HepG2 (cell line): ENCODE measurements around the gene PNMA3. TPM values are rescaled to one million over a fixed set of nuclear protein-coding genes. Genes with fewer than 3 reads are reported as not detected.

ENCODE experiments used
- DPF2 ChIP-seq: sonication (generic); formaldehyde crosslinking; IDR thresholded peaks from 2 replicates; pipeline ENCODE4 v1.4.0; 2020; ENCODE audit warnings: mild to moderate bottlenecking, low read depth, missing genetic modification reagents, borderline replicate concordance
- EEA1 ChIP-seq: sonication (generic); formaldehyde crosslinking; IDR thresholded peaks from 2 replicates; pipeline ENCODE4 v1.5.1; 2020; ENCODE audit warnings: mild to moderate bottlenecking, missing genetic modification reagents, borderline replicate concordance
- FIP1L1 ChIP-seq: fragments of 200-400 bp; formaldehyde crosslinking; IDR thresholded peaks from 2 replicates; pipeline ENCODE4 v1.6.1; 2018; ENCODE audit warnings: low read depth, mild to moderate bottlenecking, low read length, moderate library complexity, borderline replicate concordance; ENCODE audit not compliant: insufficient read depth
- KDM6A ChIP-seq: IDR thresholded peaks from 2 replicates; pipeline ENCODE4 v1.6.1; 2016; ENCODE audit warnings: low read depth
- KMT2A ChIP-seq: sonication (generic); formaldehyde crosslinking; IDR thresholded peaks from 2 replicates; pipeline ENCODE4 v1.4.0; 2020; ENCODE audit warnings: missing genetic modification reagents
- NFE2L2 ChIP-seq: fragments of 150-350 bp; IDR thresholded peaks from 2 replicates; pipeline ENCODE4 v1.6.1; 2014; ENCODE audit warnings: low read length
- RFX3 ChIP-seq: IDR thresholded peaks from 2 replicates; pipeline ENCODE4 v1.6.1; 2016; ENCODE audit warnings: missing biosample characterization, missing genetic modification reagents
- YEATS4 ChIP-seq: sonication (generic); formaldehyde crosslinking; IDR thresholded peaks from 2 replicates; pipeline ENCODE4 v1.4.0; 2020; ENCODE audit warnings: missing genetic modification reagents, borderline replicate concordance
- ZFP36L2 ChIP-seq: sonication (generic); formaldehyde crosslinking; IDR thresholded peaks from 2 replicates; pipeline ENCODE4 v1.4.0; 2020; ENCODE audit warnings: missing genetic modification reagents
- ZFP90 ChIP-seq: sonication (generic); formaldehyde crosslinking; IDR thresholded peaks from 2 replicates; pipeline ENCODE4 v1.8.0; 2022; ENCODE audit warnings: missing genetic modification reagents, mild to moderate bottlenecking, inconsistent platforms, borderline replicate concordance
- ZFX ChIP-seq: sonication (generic); formaldehyde crosslinking; IDR thresholded peaks from 2 replicates; pipeline ENCODE4 v1.4.0; 2020; ENCODE audit warnings: mild to moderate bottlenecking, low read depth, missing genetic modification reagents, moderate library complexity
- ZNF12 ChIP-seq: sonication (generic); formaldehyde crosslinking; IDR thresholded peaks from 2 replicates; pipeline ENCODE4 v1.5.0; 2020; ENCODE audit warnings: missing genetic modification reagents
- ZNF468 ChIP-seq: sonication (generic); formaldehyde crosslinking; IDR thresholded peaks from 2 replicates; pipeline ENCODE4 v1.8.0; 2022; ENCODE audit warnings: mild to moderate bottlenecking, moderate library complexity, missing genetic modification reagents
- ZNF564 ChIP-seq: sonication (generic); formaldehyde crosslinking; IDR thresholded peaks from 2 replicates; pipeline ENCODE4 v1.8.1; 2023; ENCODE audit warnings: mild to moderate bottlenecking, missing genetic modification reagents
- ZNF567 ChIP-seq: sonication (generic); formaldehyde crosslinking; IDR thresholded peaks from 2 replicates; pipeline ENCODE4 v1.8.1; 2023; ENCODE audit warnings: mild to moderate bottlenecking, missing genetic modification reagents, borderline replicate concordance
- ZNF577 ChIP-seq: sonication (generic); formaldehyde crosslinking; IDR thresholded peaks from 2 replicates; pipeline ENCODE4 v1.4.0; 2020; ENCODE audit warnings: mild to moderate bottlenecking, low read depth, missing genetic modification reagents, borderline replicate concordance
- ZNF674 ChIP-seq: sonication (generic); formaldehyde crosslinking; IDR thresholded peaks from 2 replicates; pipeline ENCODE4 v1.5.0; 2020; ENCODE audit warnings: low read depth, mild to moderate bottlenecking, missing genetic modification reagents
- ZNF709 ChIP-seq: sonication (generic); formaldehyde crosslinking; IDR thresholded peaks from 2 replicates; pipeline ENCODE4 v1.5.0; 2020; ENCODE audit warnings: mild to moderate bottlenecking, missing genetic modification reagents
- ZNF780A ChIP-seq: sonication (generic); formaldehyde crosslinking; IDR thresholded peaks from 2 replicates; pipeline ENCODE4 v1.8.0; 2022; ENCODE audit warnings: mild to moderate bottlenecking, missing genetic modification reagents, moderate library complexity
- ZNF790 ChIP-seq: sonication (generic); formaldehyde crosslinking; IDR thresholded peaks from 2 replicates; pipeline ENCODE4 v1.8.0; 2022; ENCODE audit warnings: missing genetic modification reagents, mild to moderate bottlenecking, borderline replicate concordance
- ZNF839 ChIP-seq: sonication (generic); formaldehyde crosslinking; IDR thresholded peaks from 2 replicates; pipeline ENCODE4 v1.4.0; 2020; ENCODE audit warnings: missing genetic modification reagents, mild to moderate bottlenecking, borderline replicate concordance
- ZNF879 ChIP-seq: sonication (generic); formaldehyde crosslinking; IDR thresholded peaks from 2 replicates; pipeline ENCODE4 v1.8.1; 2023; ENCODE audit warnings: missing genetic modification reagents
- polyA plus RNA-seq, 8 experiments: library from polyadenylated mRNA; depleted of rRNA in 3 of 8; stranded (reverse) in 7 of 8; unstranded in 1 of 8; fragments of >200 nt; fragmentation: Illumina TruSeq in 4 of 8; extraction: Trizol in 4 of 8; gene quantifications; 2 replicates each; pipeline versions ENCODE4 v1.2.1 to v1.2.3, GENCODE V29; 2011 to 2016; ENCODE audit warnings: low read depth in 4 of 8, missing spikeins in 1 of 8, mixed read lengths in 1 of 8; ENCODE audit not compliant: insufficient read depth in 1 of 8
- total RNA-seq, 5 experiments: library from RNA; depleted of rRNA; stranded (reverse); fragments of >200 nt; fragmentation: Illumina TruSeq; extraction: Trizol; gene quantifications; 2 replicates each; pipeline ENCODE4 v1.2.3, GENCODE V29; 2016; ENCODE audit warnings: low read depth in 1 of 5
- TF ChIP-seq, protein P1 (sequence below): sonication (generic); formaldehyde crosslinking; IDR thresholded peaks from 2 replicates; pipeline ENCODE4 v1.4.0; 2020; ENCODE audit warnings: missing genetic modification reagents
- TF ChIP-seq, protein P2 (sequence below): sonication (generic); formaldehyde crosslinking; IDR thresholded peaks from 2 replicates; pipeline ENCODE4 v1.5.0; 2020; ENCODE audit warnings: missing genetic modification reagents, mild to moderate bottlenecking, borderline replicate concordance
- TF ChIP-seq, protein P3 (sequence below): sonication (generic); formaldehyde crosslinking; IDR thresholded peaks from 2 replicates; pipeline ENCODE4 v1.4.0; 2020; ENCODE audit warnings: missing genetic modification reagents
- TF ChIP-seq, protein P4 (sequence below): sonication (generic); formaldehyde crosslinking; IDR thresholded peaks from 2 replicates; pipeline ENCODE4 v1.4.0; 2020; ENCODE audit warnings: mild to moderate bottlenecking, low read depth, missing genetic modification reagents
- TF ChIP-seq, protein P5 (sequence below): sonication (generic); formaldehyde crosslinking; IDR thresholded peaks from 2 replicates; pipeline ENCODE4 v1.4.0; 2020; ENCODE audit warnings: missing genetic modification reagents, borderline replicate concordance

The PNMA3 gene
- total and polyA plus RNA-seq, 2 of the 13 experiments (the other 11 are each of a cell fraction or from before 2014, with no cell fraction given): not detected

DNA sequence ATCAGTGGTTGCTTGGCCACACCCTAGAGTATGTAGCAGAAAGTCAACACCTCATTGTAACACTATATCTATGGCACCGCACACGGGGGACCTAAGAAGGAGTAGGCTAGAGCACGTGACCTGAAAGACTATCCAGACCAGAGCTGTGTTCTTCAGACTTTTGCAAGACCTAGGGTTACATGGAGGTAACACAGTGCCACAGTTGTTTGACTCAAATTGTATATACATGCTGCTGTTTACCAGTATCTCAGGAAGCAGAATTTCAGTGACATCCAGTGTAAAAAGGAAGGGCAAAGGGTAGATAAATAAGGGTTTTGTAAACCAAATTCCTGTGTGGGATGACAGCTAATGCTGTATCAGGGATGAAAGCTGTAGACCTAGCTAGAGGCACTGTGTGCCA lies 46.1 kb downstream of the PNMA3 start (continued):
- TF ChIP-seq, protein P1, sequence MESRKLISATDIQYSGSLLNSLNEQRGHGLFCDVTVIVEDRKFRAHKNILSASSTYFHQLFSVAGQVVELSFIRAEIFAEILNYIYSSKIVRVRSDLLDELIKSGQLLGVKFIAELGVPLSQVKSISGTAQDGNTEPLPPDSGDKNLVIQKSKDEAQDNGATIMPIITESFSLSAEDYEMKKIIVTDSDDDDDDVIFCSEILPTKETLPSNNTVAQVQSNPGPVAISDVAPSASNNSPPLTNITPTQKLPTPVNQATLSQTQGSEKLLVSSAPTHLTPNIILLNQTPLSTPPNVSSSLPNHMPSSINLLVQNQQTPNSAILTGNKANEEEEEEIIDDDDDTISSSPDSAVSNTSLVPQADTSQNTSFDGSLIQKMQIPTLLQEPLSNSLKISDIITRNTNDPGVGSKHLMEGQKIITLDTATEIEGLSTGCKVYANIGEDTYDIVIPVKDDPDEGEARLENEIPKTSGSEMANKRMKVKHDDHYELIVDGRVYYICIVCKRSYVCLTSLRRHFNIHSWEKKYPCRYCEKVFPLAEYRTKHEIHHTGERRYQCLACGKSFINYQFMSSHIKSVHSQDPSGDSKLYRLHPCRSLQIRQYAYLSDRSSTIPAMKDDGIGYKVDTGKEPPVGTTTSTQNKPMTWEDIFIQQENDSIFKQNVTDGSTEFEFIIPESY (CRISPR knock-in tag): no peak
- no peak for TF ChIP-seq ZFX (CRISPR knock-in tag)
- no peak for TF ChIP-seq EEA1 (CRISPR knock-in tag)
- no peak for TF ChIP-seq YEATS4 (CRISPR knock-in tag)
- TF ChIP-seq, protein P2, sequence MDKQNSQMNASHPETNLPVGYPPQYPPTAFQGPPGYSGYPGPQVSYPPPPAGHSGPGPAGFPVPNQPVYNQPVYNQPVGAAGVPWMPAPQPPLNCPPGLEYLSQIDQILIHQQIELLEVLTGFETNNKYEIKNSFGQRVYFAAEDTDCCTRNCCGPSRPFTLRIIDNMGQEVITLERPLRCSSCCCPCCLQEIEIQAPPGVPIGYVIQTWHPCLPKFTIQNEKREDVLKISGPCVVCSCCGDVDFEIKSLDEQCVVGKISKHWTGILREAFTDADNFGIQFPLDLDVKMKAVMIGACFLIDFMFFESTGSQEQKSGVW: no peak
- no peak for TF ChIP-seq RFX3 (CRISPR knock-in tag)
- TF ChIP-seq DPF2: no peak
- no peak for TF ChIP-seq KMT2A (CRISPR knock-in tag)
- TF ChIP-seq, protein P3, sequence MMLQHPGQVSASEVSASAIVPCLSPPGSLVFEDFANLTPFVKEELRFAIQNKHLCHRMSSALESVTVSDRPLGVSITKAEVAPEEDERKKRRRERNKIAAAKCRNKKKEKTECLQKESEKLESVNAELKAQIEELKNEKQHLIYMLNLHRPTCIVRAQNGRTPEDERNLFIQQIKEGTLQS (CRISPR knock-in tag): no peak
- TF ChIP-seq ZNF564 (CRISPR knock-in tag): no peak
- TF ChIP-seq NFE2L2: no peak
- TF ChIP-seq ZNF674 (CRISPR knock-in tag): no peak
- no peak for TF ChIP-seq ZNF567 (CRISPR knock-in tag)
- TF ChIP-seq ZNF468 (CRISPR knock-in tag): no peak
- TF ChIP-seq ZNF709 (CRISPR knock-in tag): no peak
- TF ChIP-seq, protein P4, sequence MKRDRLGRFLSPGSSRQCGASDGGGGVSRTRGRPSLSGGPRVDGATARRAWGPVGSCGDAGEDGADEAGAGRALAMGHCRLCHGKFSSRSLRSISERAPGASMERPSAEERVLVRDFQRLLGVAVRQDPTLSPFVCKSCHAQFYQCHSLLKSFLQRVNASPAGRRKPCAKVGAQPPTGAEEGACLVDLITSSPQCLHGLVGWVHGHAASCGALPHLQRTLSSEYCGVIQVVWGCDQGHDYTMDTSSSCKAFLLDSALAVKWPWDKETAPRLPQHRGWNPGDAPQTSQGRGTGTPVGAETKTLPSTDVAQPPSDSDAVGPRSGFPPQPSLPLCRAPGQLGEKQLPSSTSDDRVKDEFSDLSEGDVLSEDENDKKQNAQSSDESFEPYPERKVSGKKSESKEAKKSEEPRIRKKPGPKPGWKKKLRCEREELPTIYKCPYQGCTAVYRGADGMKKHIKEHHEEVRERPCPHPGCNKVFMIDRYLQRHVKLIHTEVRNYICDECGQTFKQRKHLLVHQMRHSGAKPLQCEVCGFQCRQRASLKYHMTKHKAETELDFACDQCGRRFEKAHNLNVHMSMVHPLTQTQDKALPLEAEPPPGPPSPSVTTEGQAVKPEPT (CRISPR knock-in tag): no peak
- TF ChIP-seq ZNF839 (CRISPR knock-in tag): no peak
- no peak for TF ChIP-seq ZNF12 (CRISPR knock-in tag)
- no peak for TF ChIP-seq ZNF780A
- TF ChIP-seq FIP1L1: no peak
- TF ChIP-seq ZNF577 (CRISPR knock-in tag): no peak
- TF ChIP-seq ZFP90 (CRISPR knock-in tag): no peak
- TF ChIP-seq ZNF879: no peak
- TF ChIP-seq ZNF790 (CRISPR knock-in tag): no peak
- TF ChIP-seq ZFP36L2 (CRISPR knock-in tag): no peak
- TF ChIP-seq KDM6A: no peak
- TF ChIP-seq, protein P5, sequence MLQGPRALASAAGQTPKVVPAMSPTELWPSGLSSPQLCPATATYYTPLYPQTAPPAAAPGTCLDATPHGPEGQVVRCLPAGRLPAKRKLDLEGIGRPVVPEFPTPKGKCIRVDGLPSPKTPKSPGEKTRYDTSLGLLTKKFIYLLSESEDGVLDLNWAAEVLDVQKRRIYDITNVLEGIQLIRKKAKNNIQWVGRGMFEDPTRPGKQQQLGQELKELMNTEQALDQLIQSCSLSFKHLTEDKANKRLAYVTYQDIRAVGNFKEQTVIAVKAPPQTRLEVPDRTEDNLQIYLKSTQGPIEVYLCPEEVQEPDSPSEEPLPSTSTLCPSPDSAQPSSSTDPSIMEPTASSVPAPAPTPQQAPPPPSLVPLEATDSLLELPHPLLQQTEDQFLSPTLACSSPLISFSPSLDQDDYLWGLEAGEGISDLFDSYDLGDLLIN (CRISPR knock-in tag): no peak
